Measurements from ENCODE around the gene ASB6.

- TF ChIP-seq YY1 (IDR thresholded peaks at IDR 0.05; ENCODE audit: low read depth): no peak
- no peak for TF ChIP-seq CTCF (IDR thresholded peaks at IDR 0.05)
- TF ChIP-seq POLR2AphosphoS5 (IDR thresholded peaks at IDR 0.05; ENCODE audit: low read depth, low read length): no peak
- no peak for TF ChIP-seq IRF3 (IDR thresholded peaks at IDR 0.05; ENCODE audit: low read depth, low read length)
- TF ChIP-seq NFIC (IDR thresholded peaks at IDR 0.05; ENCODE audit: borderline replicate concordance): no peak
- TF ChIP-seq SIN3A (IDR thresholded peaks at IDR 0.05; ENCODE audit: borderline replicate concordance, low read depth, low read length): no peak
- TF ChIP-seq RCOR1 (IDR thresholded peaks at IDR 0.05; ENCODE audit: low read length): no peak
These were observed 2.2 kb downstream of the ASB6 start for GRCh38 chr9:129639756-129640085.
